GM12878 (cell line): ENCODE data around the gene CACNA1S. TPM values are rescaled to one million over a fixed set of nuclear protein-coding genes. Genes with fewer than 3 reads are reported as not detected.

Experiments used
- ATAC-seq: fragments of 200-7000 bp; cut with Tn5 transposase; 3 replicates; pipeline ENCODE4 v1.9.1; 2020; ENCODE audit warnings: mild to moderate bottlenecking, moderate library complexity
- BruUV-seq: library from RNA; stranded (reverse); fragments of 400-500 nt; replicated peaks from 2 replicates; lab custom pipeline; 2021; lab: Mats Ljungman, UMichigan
- CTCF ChIA-PET: fragments of 300-600 bp; sonication (Branson Sonifier 250); formaldehyde crosslinking; extraction: SDS; loops from one replicate; lab custom pipeline; 2021; ENCODE audit warnings: inconsistent platforms; lab: Yijun Ruan, JAX
- POLR2A ChIA-PET: fragments of 350-600 bp; formaldehyde crosslinking; extraction: SDS; loops from one replicate; lab custom pipeline; 2021; ENCODE audit warnings: inconsistent platforms; lab: Charles Lee
- RAD21 ChIA-PET: fragments of 300-600 bp; sonication (Branson Sonifier 250); formaldehyde crosslinking; loops from one replicate; lab custom pipeline; 2023; ENCODE audit warnings: antibody characterized with exemption; ENCODE audit not compliant: unreplicated experiment; lab: Charles Lee
- SMC1A ChIA-PET: fragments of 300-600 bp; sonication (Branson Sonifier 250); formaldehyde crosslinking; loops from one replicate; lab custom pipeline; 2023; ENCODE audit not compliant: unreplicated experiment, uncharacterized antibody; lab: Charles Lee
- DNase-seq: peaks from one replicate; pipeline ENCODE4 v3.0.0-alpha.2; 2011; ENCODE audit warnings: low read depth, low spot score
- FAIRE-seq: peaks from 3 replicates; lab custom pipeline; 2011; peaks lifted over from hg19 to GRCh38; lab: Jason Lieb, UNC
- H2AFZ ChIP-seq: 2 replicates; pipeline ENCODE4 v1.6.0; 2011; ENCODE audit warnings: low read depth, low read length, control low read depth; ENCODE audit not compliant: control insufficient read depth
- H3K27ac ChIP-seq: 2 replicates; pipeline ENCODE4 v1.5.1; 2011; ENCODE audit warnings: control low read depth; ENCODE audit not compliant: control insufficient read depth, insufficient read depth
- H3K27me3 ChIP-seq, 2 experiments: replicated peaks in 1 of 2; 2 replicates each; pipeline versions ENCODE4 v1.6.0 to v1.6.1; 2011; ENCODE audit warnings: low read length in 1 of 2; ENCODE audit not compliant: control insufficient read depth in 2 of 2, insufficient read depth in 2 of 2
- H3K36me3 ChIP-seq, 2 experiments: 2 replicates each; pipeline ENCODE4 v1.5.1; 2011; ENCODE audit warnings: low read length in 1 of 2; ENCODE audit not compliant: control insufficient read depth in 2 of 2, insufficient read depth in 2 of 2
- H3K4me1 ChIP-seq: 2 replicates; pipeline ENCODE4 v1.6.1; 2011; ENCODE audit warnings: mild to moderate bottlenecking, low read length, moderate library complexity, mixed read lengths; ENCODE audit not compliant: control insufficient read depth, insufficient read depth
- H3K4me2 ChIP-seq: 2 replicates; pipeline ENCODE4 v1.6.0; 2011; ENCODE audit warnings: control low read depth; ENCODE audit not compliant: control insufficient read depth, insufficient read depth
- H3K4me3 ChIP-seq: fragments of 200-600 bp; sonication (generic); 2 replicates; pipeline ENCODE4 v1.5.1; 2016
- H3K79me2 ChIP-seq: 2 replicates; pipeline ENCODE4 v1.6.0; 2011; ENCODE audit warnings: low read length; ENCODE audit not compliant: control insufficient read depth, insufficient read depth
- H3K9ac ChIP-seq: 2 replicates; pipeline ENCODE4 v1.8.0; 2011; ENCODE audit warnings: low read length, control low read depth, mixed read lengths; ENCODE audit not compliant: control insufficient read depth, insufficient read depth
- H3K9me3 ChIP-seq: replicated peaks from 3 replicates; pipeline ENCODE4 v1.5.1; 2011; ENCODE audit warnings: mild to moderate bottlenecking, low read length; ENCODE audit not compliant: control insufficient read depth, insufficient read depth
- H4K20me1 ChIP-seq: 2 replicates; pipeline ENCODE4 v1.6.0; 2011; ENCODE audit not compliant: control insufficient read depth, insufficient read depth
- ELK1 ChIP-seq: IDR thresholded peaks from 2 replicates; pipeline ENCODE4 v1.6.1; 2012; ENCODE audit warnings: low read depth, low read length, improper control_type of control experiment
- HDGF ChIP-seq: fragments of 450-650 bp; IDR thresholded peaks from 2 replicates; pipeline ENCODE4 v1.6.1; 2016; ENCODE audit warnings: antibody characterized with exemption
- MYC ChIP-seq: IDR thresholded peaks from 2 replicates; pipeline ENCODE4 v1.6.1; 2011; ENCODE audit warnings: mild to moderate bottlenecking, low read length, moderate library complexity, inconsistent platforms; ENCODE audit not compliant: insufficient read depth, insufficient replicate concordance, insufficient read length, severe bottlenecking
- NFXL1 ChIP-seq: fragments of 450-650 bp; IDR thresholded peaks from 2 replicates; pipeline ENCODE4 v1.6.1; 2017; ENCODE audit warnings: antibody characterized with exemption, mild to moderate bottlenecking, borderline replicate concordance
- NFYB ChIP-seq: IDR thresholded peaks from 2 replicates; pipeline ENCODE4 v1.6.1; 2011; ENCODE audit warnings: low read depth, mild to moderate bottlenecking, low read length, improper control_type of control experiment, moderate library complexity; ENCODE audit not compliant: insufficient read depth
- ZBTB4 ChIP-seq: fragments of 450-650 bp; formaldehyde crosslinking; IDR thresholded peaks from 2 replicates; pipeline ENCODE4 v1.4.0; 2022; ENCODE audit warnings: mild to moderate bottlenecking, moderate library complexity
- ZNF384 ChIP-seq: IDR thresholded peaks from 2 replicates; pipeline ENCODE4 v1.6.1; 2012; ENCODE audit warnings: low read depth, mild to moderate bottlenecking, low read length, improper control_type of control experiment, borderline replicate concordance
- WGBS: methylation state at CpG from one replicate; pipeline ENCODE4 v1.1.6; 2016; ENCODE audit warnings: low lambda C conversion rate; ENCODE audit not compliant: insufficient replicate concordance, insufficient coverage; ENCODE audit errors: missing lambda C conversion rate; 5-methylcytosine and 5-hydroxymethylcytosine counted together
- in situ Hi-C: fragments of 300-500 bp; cut with MboI; formaldehyde crosslinking; loops from 9 replicates; pipeline ENCODE4 v1.14.3; 2018; ENCODE audit warnings: mixed read lengths
- intact Hi-C: fragments of 100-400 bp; cut with micrococcal nuclease; formaldehyde crosslinking; loops from one replicate; pipeline ENCODE4 v1.14.2; 2022; ENCODE audit not compliant: unreplicated experiment
- polyA plus RNA-seq, 11 experiments: library from polyadenylated mRNA; depleted of rRNA in 4 of 11; unstranded in 6 of 11; stranded (reverse) in 5 of 11; fragments of >200 nt; fragmentation: Nextera tagmentation in 4 of 11; fragmentation: Illumina TruSeq in 1 of 11; extraction: Ambion mirVana in 4 of 11; extraction: Trizol in 1 of 11; gene quantifications; 1 replicate in 1 of 11; 2 replicates in 10 of 11; pipeline versions ENCODE4 v1.2.1 to v1.2.3, GENCODE V29; 2011 to 2016; ENCODE audit warnings: inconsistent platforms in 2 of 11, missing spikeins in 2 of 11, low read depth in 1 of 11
- total RNA-seq, 4 experiments: library from RNA; depleted of rRNA in 3 of 4; stranded (reverse); fragments of >200 nt in 3 of 4; fragmentation: Illumina TruSeq in 1 of 4; extraction: Trizol in 1 of 4; gene quantifications; 2 replicates each; pipeline versions ENCODE4 v1.2.1 to v1.2.3, GENCODE V29; 2013 to 2021

The CACNA1S gene
- total and polyA plus RNA-seq, 10 of the 15 experiments (the other 5 are each of a cell fraction or from before 2014, with no cell fraction given): under 0.01 to 0.04 (median 0.02) TPM; not detected in 6

DNA sequence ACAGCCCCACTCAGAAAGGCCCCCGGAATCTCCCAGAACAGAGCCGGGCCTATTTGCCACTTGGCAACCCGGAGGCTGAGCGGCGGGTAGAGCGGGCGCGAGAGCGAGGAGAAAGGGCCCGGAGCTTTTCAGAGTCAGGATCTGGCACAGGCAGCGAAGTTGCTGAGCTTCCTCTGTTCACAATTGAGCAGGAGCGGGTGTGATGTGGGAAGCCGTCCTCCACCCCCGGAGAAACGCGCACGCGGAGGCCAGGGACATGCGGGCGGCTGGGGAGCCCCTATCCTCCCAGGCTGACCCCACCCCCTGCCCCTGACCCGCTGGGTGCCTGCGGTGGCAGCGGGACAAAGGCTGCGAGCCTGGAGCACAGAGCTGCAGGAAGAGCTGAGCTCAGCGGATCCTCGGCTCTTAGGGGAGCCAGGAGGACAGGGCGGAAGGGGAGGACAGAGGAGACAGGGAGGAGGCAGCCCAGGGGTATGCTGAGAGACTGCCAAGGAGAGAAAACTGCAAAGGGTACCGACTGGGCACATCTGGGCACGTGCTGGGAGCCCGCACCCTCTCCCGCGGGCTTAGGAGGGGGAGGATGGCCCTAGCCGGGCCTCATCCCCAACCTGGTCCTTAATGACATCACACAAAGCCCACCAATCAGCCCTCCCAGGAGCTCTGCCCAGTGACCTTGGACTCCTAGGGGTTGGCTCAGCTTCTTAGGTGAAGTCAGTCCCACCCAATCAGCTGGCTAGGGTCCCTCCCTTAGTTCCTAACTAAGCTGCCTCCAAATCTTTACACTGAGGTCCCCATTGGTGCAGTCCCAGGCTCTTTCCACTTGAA is 98.0 kb downstream of the CACNA1S start:
- H4K20me1 ChIP-seq: no peaks in the 10 kb centered on the region
- no peak overlapping the region for H3K27ac ChIP-seq
- no peak overlapping the region for H3K4me2 ChIP-seq
- no peak for ATAC-seq
- no peak for TF ChIP-seq ELK1
- no peak for TF ChIP-seq ZBTB4 (CRISPR knock-in tag)
- TF ChIP-seq HDGF: no peak
- no peak for TF ChIP-seq MYC
- no peak for TF ChIP-seq NFXL1
- no peak for TF ChIP-seq ZNF384
- 0 out of 2 replicates have a peak, but pooled peaks have one; percentile 35 for TF ChIP-seq NFYB
- TF ChIP-seq, all 136 proteins: peak for 1
- intact Hi-C loops: no loop called here
- BruUV-seq: no TSS peak
- peaks cover 0 to 3% of the 10 kb centered on the region in 2 experiments; a peak in 1 of 4 replicates for H3K36me3 ChIP-seq
- ChIA-PET RAD21 (interaction anchor here (3.3 to 15.8 kb wide), 3 partner anchors 12 to 42 kb away, joined by 12 to 239 read pairs (median 38); partner anchors contain the start of gene KIF21B), CTCF (interaction anchor here (1.0 to 16.7 kb wide), 6 partner anchors 12 to 118 kb away, joined by 3 to 250 read pairs (median 16); no protein-coding TSS in a partner anchor), POLR2A (interaction anchor here (4.1 kb wide), 1 partner anchor 12 kb away, joined by 26 read pairs; no protein-coding TSS in a partner anchor), SMC1A (interaction anchor here (0.7 to 4.7 kb wide), 5 partner anchors 8 to 392 kb away, joined by 3 to 43 read pairs (median 4); no protein-coding TSS in a partner anchor)
- in situ Hi-C loops: no loop called here
- no peak overlapping the region for H3K9ac ChIP-seq
- H2AFZ ChIP-seq: no peak overlapping the region
- H3K4me3 ChIP-seq: no peak overlapping the region
- no peak for FAIRE-seq
- 96% methylated on average over 33 of the region's 33 CpGs for WGBS
- no peak for DNase-seq
- no peaks in the 10 kb centered on the region for H3K9me3 ChIP-seq
- H3K27me3 ChIP-seq: no peaks in the 10 kb centered on the region
- H3K79me2 ChIP-seq: peaks cover 31% of the 10 kb centered on the region
- peaks cover 33% of the 10 kb centered on the region for H3K4me1 ChIP-seq
